ENCODE results near the gene ZNF385C.

DNA sequence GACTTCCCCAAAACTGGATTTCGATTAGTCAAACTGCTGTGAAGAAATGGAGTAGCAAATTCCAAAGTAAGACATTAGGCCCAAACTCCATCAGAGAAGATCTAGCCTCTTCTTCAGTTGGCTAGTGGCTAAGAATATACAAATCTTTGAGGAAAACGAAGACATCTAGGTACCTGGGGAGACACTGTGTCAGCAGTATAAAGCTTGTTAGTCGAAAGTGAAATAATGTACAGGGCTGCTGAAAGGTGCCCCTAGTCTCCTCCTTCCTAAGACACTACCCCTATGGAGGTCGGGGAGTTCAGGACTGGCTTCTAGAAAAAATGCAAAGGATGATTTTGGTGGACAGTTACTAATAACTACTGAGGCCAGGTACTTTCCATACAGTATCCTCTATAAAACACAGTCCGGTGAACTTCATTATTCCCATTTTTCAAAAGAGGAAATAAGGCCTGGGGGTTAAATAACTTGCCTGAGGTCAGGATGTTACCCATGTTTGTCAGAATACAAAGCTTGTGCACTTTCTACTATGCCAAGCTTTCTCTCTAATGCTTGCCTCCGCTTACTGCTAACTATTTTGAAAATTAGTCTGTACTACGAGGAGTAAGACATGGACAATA is 96.0 kb downstream of the ZNF385C start:
- TF ChIP-seq, protein P1, sequence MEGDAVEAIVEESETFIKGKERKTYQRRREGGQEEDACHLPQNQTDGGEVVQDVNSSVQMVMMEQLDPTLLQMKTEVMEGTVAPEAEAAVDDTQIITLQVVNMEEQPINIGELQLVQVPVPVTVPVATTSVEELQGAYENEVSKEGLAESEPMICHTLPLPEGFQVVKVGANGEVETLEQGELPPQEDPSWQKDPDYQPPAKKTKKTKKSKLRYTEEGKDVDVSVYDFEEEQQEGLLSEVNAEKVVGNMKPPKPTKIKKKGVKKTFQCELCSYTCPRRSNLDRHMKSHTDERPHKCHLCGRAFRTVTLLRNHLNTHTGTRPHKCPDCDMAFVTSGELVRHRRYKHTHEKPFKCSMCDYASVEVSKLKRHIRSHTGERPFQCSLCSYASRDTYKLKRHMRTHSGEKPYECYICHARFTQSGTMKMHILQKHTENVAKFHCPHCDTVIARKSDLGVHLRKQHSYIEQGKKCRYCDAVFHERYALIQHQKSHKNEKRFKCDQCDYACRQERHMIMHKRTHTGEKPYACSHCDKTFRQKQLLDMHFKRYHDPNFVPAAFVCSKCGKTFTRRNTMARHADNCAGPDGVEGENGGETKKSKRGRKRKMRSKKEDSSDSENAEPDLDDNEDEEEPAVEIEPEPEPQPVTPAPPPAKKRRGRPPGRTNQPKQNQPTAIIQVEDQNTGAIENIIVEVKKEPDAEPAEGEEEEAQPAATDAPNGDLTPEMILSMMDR (IDR thresholded peaks at IDR 0.05) = no peak
- TF ChIP-seq, protein P2, sequence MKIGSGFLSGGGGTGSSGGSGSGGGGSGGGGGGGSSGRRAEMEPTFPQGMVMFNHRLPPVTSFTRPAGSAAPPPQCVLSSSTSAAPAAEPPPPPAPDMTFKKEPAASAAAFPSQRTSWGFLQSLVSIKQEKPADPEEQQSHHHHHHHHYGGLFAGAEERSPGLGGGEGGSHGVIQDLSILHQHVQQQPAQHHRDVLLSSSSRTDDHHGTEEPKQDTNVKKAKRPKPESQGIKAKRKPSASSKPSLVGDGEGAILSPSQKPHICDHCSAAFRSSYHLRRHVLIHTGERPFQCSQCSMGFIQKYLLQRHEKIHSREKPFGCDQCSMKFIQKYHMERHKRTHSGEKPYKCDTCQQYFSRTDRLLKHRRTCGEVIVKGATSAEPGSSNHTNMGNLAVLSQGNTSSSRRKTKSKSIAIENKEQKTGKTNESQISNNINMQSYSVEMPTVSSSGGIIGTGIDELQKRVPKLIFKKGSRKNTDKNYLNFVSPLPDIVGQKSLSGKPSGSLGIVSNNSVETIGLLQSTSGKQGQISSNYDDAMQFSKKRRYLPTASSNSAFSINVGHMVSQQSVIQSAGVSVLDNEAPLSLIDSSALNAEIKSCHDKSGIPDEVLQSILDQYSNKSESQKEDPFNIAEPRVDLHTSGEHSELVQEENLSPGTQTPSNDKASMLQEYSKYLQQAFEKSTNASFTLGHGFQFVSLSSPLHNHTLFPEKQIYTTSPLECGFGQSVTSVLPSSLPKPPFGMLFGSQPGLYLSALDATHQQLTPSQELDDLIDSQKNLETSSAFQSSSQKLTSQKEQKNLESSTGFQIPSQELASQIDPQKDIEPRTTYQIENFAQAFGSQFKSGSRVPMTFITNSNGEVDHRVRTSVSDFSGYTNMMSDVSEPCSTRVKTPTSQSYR (CRISPR knock-in tag; IDR thresholded peaks at IDR 0.05) = no peak
- TF ChIP-seq, protein P3, sequence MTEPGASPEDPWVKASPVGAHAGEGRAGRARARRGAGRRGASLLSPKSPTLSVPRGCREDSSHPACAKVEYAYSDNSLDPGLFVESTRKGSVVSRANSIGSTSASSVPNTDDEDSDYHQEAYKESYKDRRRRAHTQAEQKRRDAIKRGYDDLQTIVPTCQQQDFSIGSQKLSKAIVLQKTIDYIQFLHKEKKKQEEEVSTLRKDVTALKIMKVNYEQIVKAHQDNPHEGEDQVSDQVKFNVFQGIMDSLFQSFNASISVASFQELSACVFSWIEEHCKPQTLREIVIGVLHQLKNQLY (CRISPR knock-in tag; IDR thresholded peaks at IDR 0.05) = no peak
- TF ChIP-seq ZNF263 (CRISPR knock-in tag; IDR thresholded peaks at IDR 0.05; ENCODE audit: low read depth) (no peak), ZBTB21 (CRISPR knock-in tag; IDR thresholded peaks at IDR 0.05; ENCODE audit: borderline replicate concordance) (no peak)
- TF ChIP-seq, protein P4, sequence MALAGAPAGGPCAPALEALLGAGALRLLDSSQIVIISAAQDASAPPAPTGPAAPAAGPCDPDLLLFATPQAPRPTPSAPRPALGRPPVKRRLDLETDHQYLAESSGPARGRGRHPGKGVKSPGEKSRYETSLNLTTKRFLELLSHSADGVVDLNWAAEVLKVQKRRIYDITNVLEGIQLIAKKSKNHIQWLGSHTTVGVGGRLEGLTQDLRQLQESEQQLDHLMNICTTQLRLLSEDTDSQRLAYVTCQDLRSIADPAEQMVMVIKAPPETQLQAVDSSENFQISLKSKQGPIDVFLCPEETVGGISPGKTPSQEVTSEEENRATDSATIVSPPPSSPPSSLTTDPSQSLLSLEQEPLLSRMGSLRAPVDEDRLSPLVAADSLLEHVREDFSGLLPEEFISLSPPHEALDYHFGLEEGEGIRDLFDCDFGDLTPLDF (CRISPR knock-in tag; IDR thresholded peaks at IDR 0.05) = no peak
